WERI-Rb-1 (cell line): Measurements from ENCODE around the gene PDE4C.
"Not testable (repeated sequence)": the region's sequence is repeated elsewhere in the genome, so short reads cannot be mapped to it uniquely, and the experiment has no call there.

Source experiments
- DNase-seq: peaks from one replicate; pipeline ENCODE4 v3.0.0-alpha.2; 2020
- H3K27ac ChIP-seq: fragments of 250-450 bp; sonication (Bioruptor Pico); 2 replicates; pipeline ENCODE4 v1.5.1; 2020; ENCODE audit warnings: mild to moderate bottlenecking, moderate library complexity
- H3K27me3 ChIP-seq: fragments of 250-450 bp; sonication (Bioruptor Pico); 2 replicates; pipeline ENCODE4 v1.5.1; 2021; ENCODE audit warnings: mild to moderate bottlenecking, low read depth, moderate library complexity; ENCODE audit not compliant: insufficient read depth, severe bottlenecking
- H3K36me3 ChIP-seq: fragments of 250-450 bp; sonication (Bioruptor Pico); 2 replicates; pipeline ENCODE4 v1.5.1; 2020; ENCODE audit warnings: mild to moderate bottlenecking, moderate library complexity
- H3K4me3 ChIP-seq: 2 replicates; pipeline ENCODE4 v1.5.1; 2011; ENCODE audit warnings: low read depth, mild to moderate bottlenecking, control low read depth, low read length
- H3K9me3 ChIP-seq: fragments of 250-450 bp; sonication (Bioruptor Pico); 2 replicates; pipeline ENCODE4 v1.5.1; 2021; ENCODE audit warnings: mild to moderate bottlenecking, moderate library complexity; ENCODE audit not compliant: severe bottlenecking
- TF ChIP-seq, protein P1 (sequence below): IDR thresholded peaks from 2 replicates; pipeline ENCODE4 v1.5.1; 2011; ENCODE audit warnings: low read depth, mild to moderate bottlenecking, control low read depth, inconsistent platforms, low read length

Gene PDE4C

DNA sequence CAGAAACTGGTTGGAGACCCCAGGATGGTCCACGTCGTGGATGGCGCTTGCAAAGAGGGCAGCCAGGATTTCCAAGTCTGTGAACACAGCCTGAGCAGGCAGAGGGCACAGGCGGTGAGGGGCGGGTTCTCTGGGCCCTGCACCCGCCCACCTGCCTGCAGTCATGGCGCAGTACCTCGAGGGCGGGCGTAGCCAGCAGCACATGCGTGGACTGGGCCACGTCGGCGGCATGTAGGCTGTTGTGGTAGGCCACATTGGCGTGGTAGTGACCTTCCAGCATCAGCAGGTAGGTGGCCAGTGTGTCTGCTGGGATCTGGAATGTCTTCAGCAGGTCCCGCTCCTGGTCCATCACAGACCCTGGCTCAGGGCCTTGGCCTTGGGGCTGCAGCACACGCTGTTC lies 8.1 kb downstream of the PDE4C start:
- no peak for DNase-seq

DNA sequence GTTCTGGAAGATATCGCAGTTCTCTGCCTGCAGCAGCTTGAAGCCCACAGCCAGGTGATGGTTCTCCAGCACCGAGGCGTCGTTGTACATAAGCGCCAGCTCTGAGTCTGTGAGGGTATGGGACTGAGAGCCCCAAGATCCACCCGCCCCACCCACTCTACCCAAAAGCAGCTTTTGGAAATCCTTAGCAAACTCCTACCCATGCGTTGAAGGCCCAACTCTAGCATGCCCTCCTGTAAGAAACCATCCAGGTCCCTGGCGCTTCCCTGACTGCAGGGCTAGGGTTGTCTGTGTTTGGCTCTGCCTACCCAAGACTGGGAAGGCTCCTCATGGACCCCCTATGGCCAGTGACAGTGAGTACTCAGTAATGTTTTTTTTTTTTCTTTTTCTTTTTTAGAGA lies 9.4 kb downstream of the PDE4C start:
- no peak for DNase-seq
- TF ChIP-seq, protein P1, sequence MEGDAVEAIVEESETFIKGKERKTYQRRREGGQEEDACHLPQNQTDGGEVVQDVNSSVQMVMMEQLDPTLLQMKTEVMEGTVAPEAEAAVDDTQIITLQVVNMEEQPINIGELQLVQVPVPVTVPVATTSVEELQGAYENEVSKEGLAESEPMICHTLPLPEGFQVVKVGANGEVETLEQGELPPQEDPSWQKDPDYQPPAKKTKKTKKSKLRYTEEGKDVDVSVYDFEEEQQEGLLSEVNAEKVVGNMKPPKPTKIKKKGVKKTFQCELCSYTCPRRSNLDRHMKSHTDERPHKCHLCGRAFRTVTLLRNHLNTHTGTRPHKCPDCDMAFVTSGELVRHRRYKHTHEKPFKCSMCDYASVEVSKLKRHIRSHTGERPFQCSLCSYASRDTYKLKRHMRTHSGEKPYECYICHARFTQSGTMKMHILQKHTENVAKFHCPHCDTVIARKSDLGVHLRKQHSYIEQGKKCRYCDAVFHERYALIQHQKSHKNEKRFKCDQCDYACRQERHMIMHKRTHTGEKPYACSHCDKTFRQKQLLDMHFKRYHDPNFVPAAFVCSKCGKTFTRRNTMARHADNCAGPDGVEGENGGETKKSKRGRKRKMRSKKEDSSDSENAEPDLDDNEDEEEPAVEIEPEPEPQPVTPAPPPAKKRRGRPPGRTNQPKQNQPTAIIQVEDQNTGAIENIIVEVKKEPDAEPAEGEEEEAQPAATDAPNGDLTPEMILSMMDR = no peak
- no peaks in the 10 kb centered on the region for H3K9me3 ChIP-seq

More for the DNA sequence above, 8.1 kb downstream of the PDE4C start:
- Histone ChIP-seq H3K27me3 (no peaks in the 10 kb centered on the region), H3K9me3 (no peaks in the 10 kb centered on the region), H3K27ac (no peak overlapping the region), H3K36me3 (no peaks in the 10 kb centered on the region), H3K4me3 (no peak overlapping the region)
- TF ChIP-seq, protein P1 = no peak

DNA sequence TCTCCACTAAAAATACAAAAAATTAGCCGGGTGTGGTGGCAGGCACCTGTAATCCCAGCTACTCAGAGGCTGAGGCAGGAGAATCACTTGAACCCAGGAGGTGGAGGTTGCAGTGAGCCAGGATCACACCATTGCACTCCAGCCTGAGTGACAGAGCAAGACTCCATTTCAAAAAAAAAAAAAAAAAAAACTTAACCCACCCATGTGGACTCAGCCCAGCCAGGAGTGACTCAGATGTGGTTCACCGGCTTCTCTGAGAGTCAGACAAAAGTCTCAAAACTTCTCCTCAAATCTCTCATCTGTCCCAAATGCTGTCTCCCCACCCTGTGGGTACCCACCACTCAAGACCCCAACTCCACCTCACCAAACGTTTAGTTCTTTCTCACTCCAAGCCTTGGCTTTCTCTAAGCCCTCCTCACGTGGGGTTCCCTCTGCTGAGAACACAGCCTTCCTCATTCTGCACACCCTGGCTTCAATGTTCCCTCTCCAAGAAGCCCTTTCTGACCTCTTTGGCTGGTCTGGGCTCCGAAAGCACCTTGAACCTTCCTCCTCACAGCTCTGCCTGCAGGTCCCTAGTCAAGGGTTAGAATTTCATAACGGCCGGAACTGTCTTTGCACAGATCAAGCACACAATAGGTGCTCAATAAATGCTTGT lies 11.3 kb downstream of the PDE4C start:
- no peak for DNase-seq
- H3K4me3 ChIP-seq = no peak overlapping the region
- H3K9me3 ChIP-seq = no peaks in the 10 kb centered on the region
- TF ChIP-seq, protein P1 = no peak
- no peaks in the 10 kb centered on the region for H3K27me3 ChIP-seq
- H3K36me3 ChIP-seq = no peaks in the 10 kb centered on the region
- no peak overlapping the region for H3K27ac ChIP-seq

More for the DNA sequence above, 9.4 kb downstream of the PDE4C start:
- no peak overlapping the region for H3K27ac ChIP-seq
- H3K27me3 ChIP-seq = no peaks in the 10 kb centered on the region
- H3K36me3 ChIP-seq = no peaks in the 10 kb centered on the region
- H3K4me3 ChIP-seq = no peak overlapping the region

DNA sequence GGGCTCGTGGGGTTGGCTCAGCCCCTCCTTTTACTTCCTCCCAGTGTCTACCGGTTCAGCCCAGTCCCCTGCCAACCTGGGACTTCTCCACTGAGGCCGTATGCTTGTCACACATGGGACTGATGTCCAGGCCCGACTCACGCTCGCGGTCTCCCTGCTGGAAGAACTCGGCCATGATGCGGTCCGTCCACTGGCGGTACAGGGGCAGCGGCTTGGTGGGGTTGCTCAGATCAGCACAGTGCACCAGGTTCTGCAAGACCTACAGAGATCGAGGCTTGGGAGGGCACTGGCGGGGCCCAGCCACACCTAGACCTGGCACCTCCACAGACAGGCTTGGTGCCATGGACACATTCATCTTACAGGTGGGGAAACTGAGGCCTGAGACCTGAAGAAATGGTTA lies 14.6 kb downstream of the PDE4C start:
- TF ChIP-seq, protein P1 = no peak
- DNase-seq = no peak
- Histone ChIP-seq H3K36me3 (no peaks in the 10 kb centered on the region), H3K4me3 (no peak overlapping the region), H3K9me3 (no peaks in the 10 kb centered on the region), H3K27ac (no peak overlapping the region), H3K27me3 (no peaks in the 10 kb centered on the region)

DNA sequence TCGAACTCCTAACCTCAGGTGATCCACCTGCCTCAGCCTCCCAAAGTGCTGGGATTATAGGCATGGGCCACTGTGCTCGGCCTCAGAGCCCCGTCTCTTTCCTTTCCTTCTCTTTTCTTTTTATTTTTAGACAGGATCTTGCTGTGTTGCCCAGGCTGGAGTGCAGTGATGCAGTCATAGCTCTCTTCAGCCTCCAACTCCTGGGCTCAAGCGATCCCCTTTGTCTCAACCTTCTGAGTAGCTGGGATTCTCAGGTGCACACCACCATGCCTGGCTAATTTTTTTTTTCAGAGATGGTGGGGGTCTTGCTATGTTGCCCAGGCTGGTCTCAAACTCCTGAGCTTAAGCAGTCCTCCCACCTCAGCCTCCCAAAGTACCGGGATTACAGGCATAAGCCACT lies 16.3 kb downstream of the PDE4C start:
- not testable (repeated sequence) for H3K27me3 ChIP-seq, H3K4me3 ChIP-seq

DNA sequence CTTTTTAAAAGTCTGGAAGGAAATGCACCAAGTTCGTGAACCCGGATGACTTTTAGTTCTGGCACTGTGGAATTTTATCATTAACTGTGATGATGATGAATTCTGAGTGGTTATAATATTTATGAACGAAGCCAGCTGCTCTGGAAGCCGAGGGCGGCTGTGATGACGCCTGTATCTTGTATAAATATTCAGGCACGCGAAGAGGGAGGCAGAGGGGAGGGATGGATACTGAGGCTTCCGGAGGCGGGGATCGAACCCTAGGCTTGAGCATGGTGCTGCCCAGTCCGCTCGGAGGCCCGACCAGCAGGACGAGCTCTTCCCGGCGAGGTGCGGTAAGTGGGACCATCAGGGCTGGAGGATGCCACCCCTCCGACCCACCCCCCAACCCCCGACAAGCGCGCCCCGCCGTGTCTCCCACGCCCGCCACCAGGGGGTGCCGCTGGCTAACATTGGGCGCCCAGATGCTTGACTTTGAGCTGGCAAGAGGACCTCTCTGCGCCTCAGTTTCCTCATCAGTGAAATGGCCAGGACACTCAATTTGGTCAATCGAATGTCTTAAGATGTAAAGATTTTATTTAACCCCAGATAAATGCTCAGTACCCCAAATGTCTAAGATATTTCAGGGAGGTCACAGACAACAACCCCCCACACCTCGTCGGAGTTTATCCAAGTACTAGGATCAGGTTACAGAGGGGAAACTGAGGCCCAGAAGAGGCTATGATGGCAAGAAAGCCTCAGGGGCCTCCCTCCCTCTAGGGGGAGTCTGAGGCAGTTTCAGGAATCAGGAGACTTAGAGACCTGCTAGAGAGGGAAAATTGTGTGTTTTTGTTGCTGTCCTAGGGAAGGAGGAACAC lies 17.9 kb downstream of the PDE4C start:
- no peaks in the 10 kb centered on the region for H3K9me3 ChIP-seq
- no peaks in the 10 kb centered on the region for H3K36me3 ChIP-seq
- TF ChIP-seq, protein P1 = peak; percentile 69
- H3K4me3 ChIP-seq = no peak overlapping the region
- DNase-seq = peak; percentile 66
- no peak overlapping the region for H3K27ac ChIP-seq
- no peaks in the 10 kb centered on the region for H3K27me3 ChIP-seq

More for the DNA sequence above, 16.3 kb downstream of the PDE4C start:
- H3K36me3 ChIP-seq, DNase-seq, H3K27ac ChIP-seq, H3K9me3 ChIP-seq: not testable (repeated sequence)
